HG02623 (cell line): ENCODE measurements around the gene EXOC6B.

Source experiments
- ATAC-seq: cut with Tn5 transposase; IDR thresholded peaks from one replicate; pipeline ENCODE4 v1.9.1; 2021; ENCODE audit warnings: moderate library complexity; ENCODE audit not compliant: unreplicated experiment

The EXOC6B gene

DNA sequence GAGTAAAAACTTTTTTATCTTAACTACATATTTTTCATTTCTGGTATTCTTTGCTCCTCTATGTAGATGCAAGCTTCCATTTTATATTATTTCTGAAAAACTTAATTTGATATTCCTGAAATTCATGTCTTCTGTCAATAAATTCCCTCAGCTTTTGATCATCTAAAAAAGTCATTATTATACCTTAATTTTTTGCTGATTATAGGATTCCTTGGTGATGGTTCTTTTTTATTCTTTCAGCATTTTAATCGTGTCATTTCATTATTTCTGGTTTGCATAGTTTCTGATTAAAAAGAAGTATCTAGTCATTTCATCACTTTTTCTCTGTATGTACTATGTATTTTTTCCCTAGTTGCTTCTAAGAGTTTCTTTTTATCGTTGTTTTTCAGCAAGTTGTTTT, 436.4 kb downstream of the EXOC6B start:
- no peak for ATAC-seq

DNA sequence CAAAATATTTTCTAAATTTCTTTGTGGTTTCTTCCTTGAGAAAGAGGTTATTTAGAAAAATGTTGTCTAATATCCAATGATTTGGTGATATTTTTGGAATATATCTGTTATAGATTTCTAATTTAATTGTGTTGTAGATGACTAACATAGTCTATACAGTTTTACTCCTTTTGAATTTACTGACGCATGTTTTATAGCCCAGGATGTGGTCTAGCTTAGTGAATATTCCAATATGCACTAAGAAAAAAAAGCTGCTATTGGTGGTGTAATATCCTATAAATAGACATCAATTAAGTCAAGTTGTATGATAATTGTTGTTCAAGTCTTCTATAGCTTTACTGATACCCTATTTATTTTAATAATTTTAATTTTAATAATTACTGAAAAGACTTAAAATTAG, 437.6 kb downstream of the EXOC6B start:
- no peak for ATAC-seq

GRCh38 chr2:72386288-72386687, 439.5 kb downstream of the EXOC6B start:
- no peak for ATAC-seq

DNA sequence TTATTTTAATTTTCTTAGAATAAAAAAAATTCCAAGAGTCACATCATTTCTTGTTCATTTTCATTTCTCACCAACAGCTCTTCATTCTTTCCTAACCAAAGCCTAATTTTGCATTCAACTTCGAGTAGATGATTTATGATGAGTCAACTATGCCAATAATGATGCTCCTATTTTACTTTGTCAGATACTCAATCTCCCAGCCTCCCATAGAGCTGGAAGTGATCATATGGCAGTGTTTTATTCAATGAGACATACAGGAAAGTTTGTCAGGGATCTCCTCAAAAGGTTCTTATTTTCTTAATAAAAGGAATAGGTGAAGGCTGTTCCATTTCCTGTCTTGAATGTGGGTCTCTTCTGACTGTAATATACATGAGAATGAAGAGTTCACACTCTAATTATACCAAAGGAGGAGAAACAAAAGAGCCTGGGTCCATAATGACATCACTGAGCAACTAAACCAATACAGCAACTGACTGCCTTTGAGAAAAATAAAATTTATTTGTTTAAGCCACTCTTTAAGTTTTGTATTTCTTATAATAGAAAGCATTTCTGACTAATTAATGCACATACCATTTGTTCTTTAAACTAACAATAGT, 447.0 kb downstream of the EXOC6B start:
- ATAC-seq = no peak

DNA sequence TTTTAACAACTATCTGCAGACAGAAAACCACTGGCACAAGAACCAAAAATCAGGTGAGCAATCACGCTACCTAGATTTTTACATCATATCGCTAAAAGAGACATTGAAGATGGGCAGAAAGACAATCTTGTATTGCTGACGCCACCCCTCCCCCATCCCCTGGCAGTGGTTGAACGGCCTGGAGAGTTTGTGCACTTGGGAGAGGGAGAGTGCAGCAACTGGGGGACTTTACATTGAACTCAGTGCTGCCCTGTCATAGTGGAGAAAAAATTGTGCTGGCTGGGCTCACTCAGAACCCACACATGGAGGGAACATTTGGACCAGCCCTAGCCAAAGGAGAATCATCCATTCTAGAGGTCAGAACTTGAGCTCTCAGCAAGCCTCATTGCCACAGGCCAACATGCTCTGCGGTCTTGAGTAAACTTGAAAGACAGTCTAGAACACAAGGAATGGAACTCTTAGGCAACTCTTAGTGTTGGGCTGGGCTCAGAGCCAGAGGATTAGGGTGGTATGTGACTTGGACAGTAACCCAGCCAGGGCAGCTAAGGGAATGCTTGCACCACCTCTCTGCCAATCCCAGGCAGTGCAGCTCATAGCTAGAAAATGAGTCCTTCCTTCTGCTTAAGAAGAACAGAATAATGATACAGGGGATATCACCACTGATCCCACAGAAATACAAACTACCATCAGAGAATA, 458.2 kb downstream of the EXOC6B start:
- no peak for ATAC-seq

GRCh38 chr2:72363406-72363805, 462.4 kb downstream of the EXOC6B start:
- ATAC-seq = no peak

DNA sequence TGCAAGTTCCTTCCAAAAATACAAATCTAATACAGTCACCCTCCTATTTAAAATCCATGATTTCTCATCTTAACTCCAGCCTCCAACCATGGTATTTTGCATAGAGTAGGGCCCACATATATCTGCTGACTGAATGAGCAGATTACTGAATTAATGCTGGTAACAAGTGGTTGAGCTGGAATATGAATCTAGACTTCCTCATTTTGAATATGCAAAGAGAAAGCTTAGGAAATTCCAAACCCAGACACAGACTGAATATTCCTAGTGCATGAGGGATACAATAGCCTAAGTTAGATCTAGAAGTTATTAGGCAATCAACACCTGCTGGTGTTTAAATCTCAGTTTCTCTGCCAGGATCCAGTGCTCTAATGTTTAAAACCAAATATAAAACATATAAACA, 463.1 kb downstream of the EXOC6B start:
- no peak for ATAC-seq

- no peak for ATAC-seq
These were observed 464.3 kb downstream of the EXOC6B start for GRCh38 chr2:72361521-72361920.

DNA sequence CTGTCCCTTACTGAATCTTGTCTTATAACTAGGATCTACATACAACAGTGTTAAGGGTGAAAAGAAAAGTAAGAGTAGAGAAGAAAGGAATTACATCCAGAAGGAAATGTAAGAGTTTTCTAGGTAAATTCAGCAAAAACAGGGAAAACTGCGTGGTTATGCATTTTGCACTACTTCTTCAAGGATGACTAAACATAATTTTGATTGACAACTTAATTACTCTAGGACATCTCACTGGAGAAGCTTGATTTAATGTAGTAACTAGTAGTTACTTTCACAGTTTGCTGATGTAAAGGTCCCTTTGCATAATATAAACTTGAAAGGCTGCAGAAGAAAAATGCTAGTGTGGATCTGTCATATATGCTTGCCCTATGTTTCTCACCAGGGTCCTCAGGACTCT, 464.8 kb downstream of the EXOC6B start:
- ATAC-seq = no peak

- no peak for ATAC-seq
These were observed 475.0 kb downstream of the EXOC6B start for GRCh38 chr2:72350852-72351251.

GRCh38 chr2:72349016-72349415, 476.8 kb downstream of the EXOC6B start:
- ATAC-seq = no peak

- no peak for ATAC-seq
These were observed 478.8 kb downstream of the EXOC6B start for GRCh38 chr2:72347081-72347480.

DNA sequence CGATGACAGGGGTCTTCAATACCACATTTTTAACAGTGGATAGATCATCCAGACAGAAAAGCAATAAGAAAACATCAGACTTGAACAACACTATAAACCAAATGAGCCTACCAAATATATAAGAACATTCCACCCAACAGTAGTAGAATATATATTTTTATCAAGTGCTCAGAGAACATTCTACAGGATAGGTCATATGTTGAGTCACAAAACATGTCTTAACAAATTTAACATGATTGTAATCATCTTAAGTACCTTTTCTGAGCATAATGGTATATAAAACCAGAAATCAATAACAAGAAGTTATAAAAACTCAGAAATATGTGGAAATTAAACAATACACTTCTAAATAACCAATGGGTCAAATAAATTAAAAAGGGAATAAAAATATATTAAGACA, 484.2 kb downstream of the EXOC6B start:
- no peak for ATAC-seq

GRCh38 chr2:72340665-72341064, 485.2 kb downstream of the EXOC6B start:
- no peak for ATAC-seq

GRCh38 chr2:72338076-72338475, 487.8 kb downstream of the EXOC6B start:
- ATAC-seq = no peak

DNA sequence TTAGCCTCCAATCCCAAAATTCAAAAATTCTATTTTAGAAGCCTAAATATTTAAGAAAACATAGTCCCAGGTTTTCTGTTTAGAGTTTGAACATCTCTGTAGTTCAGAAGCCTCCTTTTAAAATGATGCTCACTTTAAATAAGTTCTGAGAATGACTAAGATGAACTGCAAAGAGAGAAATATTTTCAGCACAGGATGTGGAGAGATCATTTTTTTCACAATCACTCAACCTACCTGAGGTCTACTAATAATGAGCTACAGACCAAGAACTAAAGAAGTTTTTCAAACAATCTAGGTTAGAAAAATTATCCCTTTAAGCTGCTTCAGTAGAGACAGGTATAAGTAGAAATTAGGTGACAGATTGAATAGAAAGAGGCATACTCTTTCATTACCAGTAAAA, 493.1 kb downstream of the EXOC6B start:
- no peak for ATAC-seq

- ATAC-seq = no peak
These were observed 495.2 kb downstream of the EXOC6B start for GRCh38 chr2:72330652-72331051.

DNA sequence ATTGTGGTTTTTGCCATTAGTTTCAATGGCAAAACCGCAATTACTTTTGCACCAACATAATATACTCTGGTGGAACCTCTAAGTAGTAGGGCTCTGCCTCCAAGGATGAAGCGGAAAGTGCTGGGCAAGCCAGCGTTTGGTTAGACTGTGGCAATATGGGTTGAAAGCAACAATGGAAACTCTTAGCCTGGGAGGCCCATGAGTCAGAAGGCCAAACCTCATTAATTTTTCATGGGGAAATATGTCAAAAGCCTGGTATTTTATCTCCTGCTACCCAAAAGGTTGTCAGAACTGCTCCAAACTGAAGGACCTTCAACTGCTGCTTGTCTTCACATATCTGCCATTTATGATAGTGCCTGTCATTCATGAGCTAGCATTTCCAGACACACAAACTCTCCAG, 499.1 kb downstream of the EXOC6B start:
- ATAC-seq = no peak

DNA sequence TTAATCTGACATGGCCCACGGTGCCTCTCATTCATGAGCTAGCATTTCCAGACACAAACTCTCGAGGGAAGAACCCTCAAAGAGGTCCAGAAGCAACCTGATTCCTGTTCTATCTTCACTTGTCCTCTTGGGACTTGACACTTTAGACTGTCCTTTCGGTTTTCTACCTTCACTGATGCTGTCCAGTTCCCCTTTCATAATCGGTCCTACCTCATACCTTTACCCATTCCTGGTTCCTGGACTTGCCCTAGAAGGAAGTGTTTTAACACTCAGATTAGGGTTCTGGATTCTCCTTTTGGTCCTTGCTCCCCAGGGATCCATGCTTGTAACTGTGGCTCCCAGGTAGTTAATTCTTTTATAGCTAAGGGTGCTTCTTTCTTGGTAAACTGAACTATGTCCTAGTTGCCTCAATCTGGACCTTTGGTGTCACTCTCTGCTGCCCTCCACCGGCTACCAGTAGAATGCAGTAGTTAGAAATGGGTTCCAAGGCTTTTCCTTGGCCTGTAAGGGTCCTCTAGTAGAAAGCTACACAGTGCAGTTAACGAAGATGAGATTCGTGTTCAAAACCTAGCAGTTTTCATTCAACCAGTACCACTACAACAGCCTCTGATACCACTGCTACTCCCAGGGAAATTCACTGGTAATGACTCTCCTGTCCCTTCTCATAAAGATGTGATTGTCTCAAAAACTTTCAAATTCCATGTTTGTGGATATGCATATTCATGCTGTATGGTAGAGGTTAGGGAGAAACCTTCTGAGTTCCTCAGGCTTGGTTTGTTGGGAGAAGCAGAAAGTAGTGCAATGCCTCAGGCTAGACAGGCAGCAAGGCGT, 500.0 kb downstream of the EXOC6B start:
- no peak for ATAC-seq

- ATAC-seq = no peak
These were observed 509.1 kb downstream of the EXOC6B start for GRCh38 chr2:72316774-72317173.

DNA sequence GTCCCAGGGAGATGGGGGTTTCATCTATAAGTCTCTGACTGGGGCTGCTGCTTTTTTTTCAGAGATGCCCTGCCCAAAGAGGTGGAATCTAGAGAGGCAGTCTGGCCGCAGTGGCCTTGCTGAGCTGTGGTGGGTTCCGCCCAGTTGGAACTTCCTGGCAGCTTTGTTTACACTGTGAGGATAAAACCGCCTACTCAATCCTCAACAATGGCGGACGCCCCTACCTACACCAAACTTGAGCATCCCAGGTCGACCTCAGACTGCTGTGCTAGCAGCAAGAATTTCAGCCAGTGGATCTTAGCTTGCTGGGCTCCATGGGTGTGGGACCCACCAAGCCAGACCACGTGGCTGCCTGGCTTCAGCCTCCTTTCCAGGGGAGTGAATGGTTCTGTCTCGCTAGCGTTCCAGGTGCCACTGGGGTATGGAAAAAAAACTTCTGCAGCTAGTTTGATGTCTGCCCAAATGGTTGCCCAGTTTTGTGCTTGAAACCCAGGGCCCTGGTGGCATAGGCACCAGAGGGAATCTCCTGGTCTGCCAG, 525.6 kb downstream of the EXOC6B start:
- ATAC-seq = no peak

DNA sequence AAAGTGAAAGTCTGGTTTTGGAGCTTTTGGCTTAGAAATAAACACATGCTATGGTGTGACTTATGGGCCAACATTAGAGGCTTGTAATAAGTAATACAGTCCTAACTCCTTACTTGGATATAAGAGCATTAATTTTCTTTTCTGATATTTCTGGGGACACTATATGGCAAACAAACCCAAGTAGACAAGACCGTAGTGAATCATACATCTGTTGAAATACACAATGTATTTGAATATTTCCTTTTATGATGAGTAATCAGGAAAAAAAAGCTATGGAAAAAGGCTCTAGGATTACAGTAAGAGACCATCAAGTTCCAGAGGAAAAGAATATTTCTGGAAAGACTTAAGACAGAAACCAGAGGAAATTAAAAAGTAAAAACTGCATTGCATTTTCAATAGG, 532.2 kb downstream of the EXOC6B start:
- ATAC-seq = no peak
